ENCODE data around the gene ILF2. TPM values are rescaled to one million over a fixed set of nuclear protein-coding genes. Genes with fewer than 3 reads are reported as not detected.

The ILF2 gene
- total and polyA plus RNA-seq, 2 of the 13 experiments (the other 11 are each of a cell fraction or from before 2014, with no cell fraction given): 292 to 366 TPM

DNA sequence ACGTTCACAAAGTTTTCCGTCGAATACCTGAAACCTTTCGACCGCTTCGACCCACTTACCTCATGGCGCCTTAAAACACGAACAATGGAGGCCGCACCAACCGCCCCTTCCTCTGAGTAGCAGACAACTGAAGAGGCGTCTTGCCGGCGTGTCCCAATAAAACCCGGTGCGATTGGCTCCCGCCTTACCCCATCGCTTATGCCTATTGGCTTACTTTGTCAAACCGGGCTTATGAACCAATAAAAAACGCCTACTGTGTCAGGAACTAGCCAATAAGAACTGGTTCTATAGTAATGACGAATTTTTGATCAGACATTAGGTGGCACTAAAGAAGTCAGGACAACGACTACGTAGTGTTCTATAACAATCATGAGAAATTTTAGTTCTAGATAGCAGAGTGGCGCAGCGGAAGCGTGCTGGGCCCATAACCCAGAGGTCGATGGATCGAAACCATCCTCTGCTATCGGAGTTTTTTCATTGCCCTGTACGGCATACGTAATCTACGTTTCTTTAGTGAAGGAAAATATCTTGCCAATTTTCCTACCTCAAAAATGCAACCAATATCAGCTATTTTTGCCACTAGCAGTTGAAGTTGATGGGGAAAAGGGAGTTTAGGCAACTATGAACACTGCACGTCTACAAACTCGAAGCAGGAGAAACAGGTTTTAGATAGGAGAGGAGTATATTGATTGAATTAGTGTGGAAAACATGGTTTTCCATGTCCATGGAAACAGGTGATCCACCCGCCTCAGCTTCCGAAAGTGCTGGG lies at the start of gene ILF2 (continued):
- TF ChIP-seq, protein P1, sequence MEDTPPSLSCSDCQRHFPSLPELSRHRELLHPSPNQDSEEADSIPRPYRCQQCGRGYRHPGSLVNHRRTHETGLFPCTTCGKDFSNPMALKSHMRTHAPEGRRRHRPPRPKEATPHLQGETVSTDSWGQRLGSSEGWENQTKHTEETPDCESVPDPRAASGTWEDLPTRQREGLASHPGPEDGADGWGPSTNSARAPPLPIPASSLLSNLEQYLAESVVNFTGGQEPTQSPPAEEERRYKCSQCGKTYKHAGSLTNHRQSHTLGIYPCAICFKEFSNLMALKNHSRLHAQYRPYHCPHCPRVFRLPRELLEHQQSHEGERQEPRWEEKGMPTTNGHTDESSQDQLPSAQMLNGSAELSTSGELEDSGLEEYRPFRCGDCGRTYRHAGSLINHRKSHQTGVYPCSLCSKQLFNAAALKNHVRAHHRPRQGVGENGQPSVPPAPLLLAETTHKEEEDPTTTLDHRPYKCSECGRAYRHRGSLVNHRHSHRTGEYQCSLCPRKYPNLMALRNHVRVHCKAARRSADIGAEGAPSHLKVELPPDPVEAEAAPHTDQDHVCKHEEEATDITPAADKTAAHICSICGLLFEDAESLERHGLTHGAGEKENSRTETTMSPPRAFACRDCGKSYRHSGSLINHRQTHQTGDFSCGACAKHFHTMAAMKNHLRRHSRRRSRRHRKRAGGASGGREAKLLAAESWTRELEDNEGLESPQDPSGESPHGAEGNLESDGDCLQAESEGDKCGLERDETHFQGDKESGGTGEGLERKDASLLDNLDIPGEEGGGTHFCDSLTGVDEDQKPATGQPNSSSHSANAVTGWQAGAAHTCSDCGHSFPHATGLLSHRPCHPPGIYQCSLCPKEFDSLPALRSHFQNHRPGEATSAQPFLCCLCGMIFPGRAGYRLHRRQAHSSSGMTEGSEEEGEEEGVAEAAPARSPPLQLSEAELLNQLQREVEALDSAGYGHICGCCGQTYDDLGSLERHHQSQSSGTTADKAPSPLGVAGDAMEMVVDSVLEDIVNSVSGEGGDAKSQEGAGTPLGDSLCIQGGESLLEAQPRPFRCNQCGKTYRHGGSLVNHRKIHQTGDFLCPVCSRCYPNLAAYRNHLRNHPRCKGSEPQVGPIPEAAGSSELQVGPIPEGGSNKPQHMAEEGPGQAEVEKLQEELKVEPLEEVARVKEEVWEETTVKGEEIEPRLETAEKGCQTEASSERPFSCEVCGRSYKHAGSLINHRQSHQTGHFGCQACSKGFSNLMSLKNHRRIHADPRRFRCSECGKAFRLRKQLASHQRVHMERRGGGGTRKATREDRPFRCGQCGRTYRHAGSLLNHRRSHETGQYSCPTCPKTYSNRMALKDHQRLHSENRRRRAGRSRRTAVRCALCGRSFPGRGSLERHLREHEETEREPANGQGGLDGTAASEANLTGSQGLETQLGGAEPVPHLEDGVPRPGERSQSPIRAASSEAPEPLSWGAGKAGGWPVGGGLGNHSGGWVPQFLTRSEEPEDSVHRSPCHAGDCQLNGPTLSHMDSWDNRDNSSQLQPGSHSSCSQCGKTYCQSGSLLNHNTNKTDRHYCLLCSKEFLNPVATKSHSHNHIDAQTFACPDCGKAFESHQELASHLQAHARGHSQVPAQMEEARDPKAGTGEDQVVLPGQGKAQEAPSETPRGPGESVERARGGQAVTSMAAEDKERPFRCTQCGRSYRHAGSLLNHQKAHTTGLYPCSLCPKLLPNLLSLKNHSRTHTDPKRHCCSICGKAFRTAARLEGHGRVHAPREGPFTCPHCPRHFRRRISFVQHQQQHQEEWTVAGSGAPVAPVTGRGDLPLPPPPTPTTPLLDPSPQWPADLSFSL (CRISPR knock-in tag; IDR thresholded peaks at IDR 0.05): no peak
- no peak for TF ChIP-seq ZNF446 (CRISPR knock-in tag; IDR thresholded peaks at IDR 0.05)
- no peak for TF ChIP-seq ZNF552 (CRISPR knock-in tag; IDR thresholded peaks at IDR 0.05; ENCODE audit: borderline replicate concordance)
- TF ChIP-seq ZNF672 (CRISPR knock-in tag; IDR thresholded peaks at IDR 0.05): no peak
- peak; percentile 21; the same call in 1 of the 2 replicates for TF ChIP-seq RBFOX2 (IDR thresholded peaks at IDR 0.05; ENCODE audit: low read depth, low read length)
- TF ChIP-seq ZNF292 (CRISPR knock-in tag; IDR thresholded peaks at IDR 0.05; ENCODE audit: borderline replicate concordance, low read depth): no peak
- no peak for TF ChIP-seq ZFP36 (IDR thresholded peaks at IDR 0.05; ENCODE audit: borderline replicate concordance, low read depth, low read length, partially characterized antibody)
- TF ChIP-seq ZMAT3 (CRISPR knock-in tag; conservative IDR thresholded peaks at IDR 0.05): peak; percentile 68; the same call in 1 of the 2 replicates
- TF ChIP-seq ZNF143 (CRISPR knock-in tag; IDR thresholded peaks at IDR 0.05): peak; percentile 38; the same call in 1 of the 2 replicates
- TF ChIP-seq, protein P2, sequence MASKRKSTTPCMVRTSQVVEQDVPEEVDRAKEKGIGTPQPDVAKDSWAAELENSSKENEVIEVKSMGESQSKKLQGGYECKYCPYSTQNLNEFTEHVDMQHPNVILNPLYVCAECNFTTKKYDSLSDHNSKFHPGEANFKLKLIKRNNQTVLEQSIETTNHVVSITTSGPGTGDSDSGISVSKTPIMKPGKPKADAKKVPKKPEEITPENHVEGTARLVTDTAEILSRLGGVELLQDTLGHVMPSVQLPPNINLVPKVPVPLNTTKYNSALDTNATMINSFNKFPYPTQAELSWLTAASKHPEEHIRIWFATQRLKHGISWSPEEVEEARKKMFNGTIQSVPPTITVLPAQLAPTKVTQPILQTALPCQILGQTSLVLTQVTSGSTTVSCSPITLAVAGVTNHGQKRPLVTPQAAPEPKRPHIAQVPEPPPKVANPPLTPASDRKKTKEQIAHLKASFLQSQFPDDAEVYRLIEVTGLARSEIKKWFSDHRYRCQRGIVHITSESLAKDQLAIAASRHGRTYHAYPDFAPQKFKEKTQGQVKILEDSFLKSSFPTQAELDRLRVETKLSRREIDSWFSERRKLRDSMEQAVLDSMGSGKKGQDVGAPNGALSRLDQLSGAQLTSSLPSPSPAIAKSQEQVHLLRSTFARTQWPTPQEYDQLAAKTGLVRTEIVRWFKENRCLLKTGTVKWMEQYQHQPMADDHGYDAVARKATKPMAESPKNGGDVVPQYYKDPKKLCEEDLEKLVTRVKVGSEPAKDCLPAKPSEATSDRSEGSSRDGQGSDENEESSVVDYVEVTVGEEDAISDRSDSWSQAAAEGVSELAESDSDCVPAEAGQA (IDR thresholded peaks at IDR 0.05; ENCODE audit: low read depth): no peak
- TF ChIP-seq, protein P2 (CRISPR knock-in tag; IDR thresholded peaks at IDR 0.05; ENCODE audit: borderline replicate concordance): no peak
- 0 out of 2 replicates have a peak, but pooled peaks have one; percentile 64 for TF ChIP-seq ZNF558 (CRISPR knock-in tag; IDR thresholded peaks at IDR 0.05; ENCODE audit: borderline replicate concordance)
- no peak for TF ChIP-seq ZNF703 (CRISPR knock-in tag; IDR thresholded peaks at IDR 0.05; ENCODE audit: borderline replicate concordance)
- peak; percentile 64 for TF ChIP-seq SP2 (CRISPR knock-in tag; IDR thresholded peaks at IDR 0.05)
- TF ChIP-seq MATR3 (CRISPR knock-in tag; IDR thresholded peaks at IDR 0.05): no peak
- no peak for TF ChIP-seq AGO1 (IDR thresholded peaks at IDR 0.05; ENCODE audit: low read depth, low read length, poor library complexity, severe bottlenecking)
- no peak; the same call in none of the 2 replicates for TF ChIP-seq IRF2 (CRISPR knock-in tag; IDR thresholded peaks at IDR 0.05)
